OCI-LY3 (cell line): Measurements from ENCODE around the gene AUTS2.

Experiments used
- EZH2phosphoT487 ChIP-seq: fragments of 200-600 bp; shearing (Covaris generic); IDR thresholded peaks from 2 replicates; pipeline ENCODE4 v1.6.1; 2018; ENCODE audit warnings: antibody characterized with exemption, mixed run types, low read depth
- TF ChIP-seq, protein P1 (sequence below): fragments of 200-600, 300-600 bp; sonication (generic); IDR thresholded peaks from 2 replicates; pipeline ENCODE4 v1.5.1; 2014; ENCODE audit warnings: antibody characterized with exemption, low read length, low read depth

DNA sequence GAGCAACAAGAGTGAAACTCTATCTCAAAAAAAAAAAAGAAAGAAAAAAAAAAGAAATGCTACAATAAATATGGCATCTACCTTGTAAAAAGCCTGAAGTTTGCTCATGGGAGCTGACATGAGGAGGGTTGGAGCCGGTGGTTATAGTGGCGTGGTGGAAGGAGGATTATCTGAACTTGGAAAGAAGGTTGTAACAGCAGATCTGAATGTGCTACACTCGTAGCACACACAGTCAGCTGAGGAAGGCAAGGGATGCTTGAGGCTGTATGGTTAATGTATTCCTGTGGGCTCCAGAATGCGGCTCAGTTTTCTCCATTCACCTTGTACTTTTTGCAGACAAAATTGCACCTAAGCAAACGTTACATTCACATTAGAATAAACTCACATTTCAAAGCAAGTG is 1143.4 kb downstream of the AUTS2 start:
- TF ChIP-seq, protein P1, sequence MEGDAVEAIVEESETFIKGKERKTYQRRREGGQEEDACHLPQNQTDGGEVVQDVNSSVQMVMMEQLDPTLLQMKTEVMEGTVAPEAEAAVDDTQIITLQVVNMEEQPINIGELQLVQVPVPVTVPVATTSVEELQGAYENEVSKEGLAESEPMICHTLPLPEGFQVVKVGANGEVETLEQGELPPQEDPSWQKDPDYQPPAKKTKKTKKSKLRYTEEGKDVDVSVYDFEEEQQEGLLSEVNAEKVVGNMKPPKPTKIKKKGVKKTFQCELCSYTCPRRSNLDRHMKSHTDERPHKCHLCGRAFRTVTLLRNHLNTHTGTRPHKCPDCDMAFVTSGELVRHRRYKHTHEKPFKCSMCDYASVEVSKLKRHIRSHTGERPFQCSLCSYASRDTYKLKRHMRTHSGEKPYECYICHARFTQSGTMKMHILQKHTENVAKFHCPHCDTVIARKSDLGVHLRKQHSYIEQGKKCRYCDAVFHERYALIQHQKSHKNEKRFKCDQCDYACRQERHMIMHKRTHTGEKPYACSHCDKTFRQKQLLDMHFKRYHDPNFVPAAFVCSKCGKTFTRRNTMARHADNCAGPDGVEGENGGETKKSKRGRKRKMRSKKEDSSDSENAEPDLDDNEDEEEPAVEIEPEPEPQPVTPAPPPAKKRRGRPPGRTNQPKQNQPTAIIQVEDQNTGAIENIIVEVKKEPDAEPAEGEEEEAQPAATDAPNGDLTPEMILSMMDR = no peak
- TF ChIP-seq EZH2phosphoT487 = no peak
